HG02763 (cell line): Measurements from ENCODE around the gene KYAT1.
A peak's percentile ranks its signal among the peaks of the same experiment; 100 is the strongest.
"Not testable (repeated sequence)": the region's sequence is repeated elsewhere in the genome, so short reads cannot be mapped to it uniquely, and the experiment has no call there.

ENCODE experiments used
- ATAC-seq: cut with Tn5 transposase; IDR thresholded peaks from one replicate; pipeline ENCODE4 v1.9.1; 2021; ENCODE audit warnings: mild to moderate bottlenecking, moderate library complexity; ENCODE audit not compliant: unreplicated experiment

Gene KYAT1

GRCh38 chr9:128820665-128821583 lies 60.8 kb downstream of the KYAT1 start:
- no peak for ATAC-seq

- no peak for ATAC-seq
Measured at GRCh38 chr9:128819716-128820664, 61.8 kb downstream of the KYAT1 start.

- peak; percentile 21 for ATAC-seq
Measured at GRCh38 chr9:128818839-128819715, 62.7 kb downstream of the KYAT1 start.

- peak; percentile 79 for ATAC-seq
Measured at GRCh38 chr9:128818099-128818838, 63.5 kb downstream of the KYAT1 start, which contains the start of gene ENDOG. Gene ENDOG (plus strand): TSS chr9:128818500. CDS start chr9:128818685, 185 bp downstream.

GRCh38 chr9:128810873-128811272 lies 70.9 kb downstream of the KYAT1 start:
- no peak for ATAC-seq

GRCh38 chr9:128809831-128810230 lies 71.9 kb downstream of the KYAT1 start:
- ATAC-seq: no peak

- no peak for ATAC-seq
Measured at GRCh38 chr9:128809036-128809599, 72.6 kb downstream of the KYAT1 start.

GRCh38 chr9:128808543-128808942 lies 73.2 kb downstream of the KYAT1 start:
- ATAC-seq: no peak

GRCh38 chr9:128807827-128808226 lies 73.9 kb downstream of the KYAT1 start:
- no peak for ATAC-seq

GRCh38 chr9:128805661-128806060 lies 76.1 kb downstream of the KYAT1 start:
- ATAC-seq: no peak

GRCh38 chr9:128802482-128802881 lies 79.3 kb downstream of the KYAT1 start:
- no peak for ATAC-seq

GRCh38 chr9:128800061-128800460 lies 81.7 kb downstream of the KYAT1 start:
- ATAC-seq: no peak

GRCh38 chr9:128798896-128799295 lies 82.9 kb downstream of the KYAT1 start:
- ATAC-seq: no peak

GRCh38 chr9:128794961-128795360 lies 86.8 kb downstream of the KYAT1 start:
- ATAC-seq: not testable (repeated sequence)

GRCh38 chr9:128792978-128793686 lies 88.6 kb downstream of the KYAT1 start:
- ATAC-seq: no peak

GRCh38 chr9:128792134-128792533 lies 89.6 kb downstream of the KYAT1 start:
- ATAC-seq: no peak

- no peak for ATAC-seq
Measured at GRCh38 chr9:128790536-128790935, 91.2 kb downstream of the KYAT1 start.

- ATAC-seq: no peak
Measured at GRCh38 chr9:128788445-128788844, 93.3 kb downstream of the KYAT1 start.

- ATAC-seq: no peak
Measured at GRCh38 chr9:128787659-128788058, 94.1 kb downstream of the KYAT1 start.
